ENCODE data around the gene CST5. TPM values are rescaled to one million over a fixed set of nuclear protein-coding genes. Genes with fewer than 3 reads are reported as not detected.
A peak's percentile ranks its signal among the peaks of the same experiment; 100 is the strongest.
"Not testable (repeated sequence)": the region's sequence is repeated elsewhere in the genome, so short reads cannot be mapped to it uniquely, and the experiment has no call there.

CST5 gene
- total RNA-seq, 1 donor from 2014 or later = not detected

- no peak for DNase-seq (ENCODE audit: low read depth, low spot score)
- Mint-ChIP-seq H3K9me3 (peaks cover 13% of the 10 kb centered on the region), H3K4me3 (no peak overlapping the region), H3K27ac (ENCODE audit: unreplicated experiment) (no peak overlapping the region), H3K36me3 (ENCODE audit: low read depth) (peaks cover 7% of the 10 kb centered on the region), H3K4me1 (no peaks in the 10 kb centered on the region), H3K27me3 (ENCODE audit: low read depth) (peaks cover 18% of the 10 kb centered on the region)
- TF ChIP-seq CTCF (conservative IDR thresholded peaks at IDR 0.05) = no peak
These were observed 29.8 kb upstream of the CST5 start for GRCh38 chr20:23909390-23909789.

GRCh38 chr20:23907579-23907978, 28.0 kb upstream of the CST5 start:
- Mint-ChIP-seq H3K27me3 (ENCODE audit: low read depth) (peaks cover 12% of the 10 kb centered on the region), H3K36me3 (ENCODE audit: low read depth) (peaks cover 7% of the 10 kb centered on the region), H3K4me1 (peaks cover 5% of the 10 kb centered on the region), H3K9me3 (peaks cover 15% of the 10 kb centered on the region), H3K27ac (ENCODE audit: unreplicated experiment) (no peak overlapping the region), H3K4me3 (no peak overlapping the region)
- no peak for TF ChIP-seq CTCF (conservative IDR thresholded peaks at IDR 0.05)
- DNase-seq (ENCODE audit: low read depth, low spot score) = no peak

- Mint-ChIP-seq H3K9me3 (peaks cover 12% of the 10 kb centered on the region), H3K27ac (ENCODE audit: unreplicated experiment) (peak overlapping the region; percentile 57)
- H3K27me3 Mint-ChIP-seq (ENCODE audit: low read depth); H3K4me3 Mint-ChIP-seq; H3K4me1 Mint-ChIP-seq; H3K36me3 Mint-ChIP-seq (ENCODE audit: low read depth); DNase-seq (ENCODE audit: low read depth, low spot score): not testable (repeated sequence)
These were observed 22.8 kb upstream of the CST5 start for GRCh38 chr20:23902396-23902795.

- H3K4me3 Mint-ChIP-seq; H3K27ac Mint-ChIP-seq (ENCODE audit: unreplicated experiment); H3K36me3 Mint-ChIP-seq (ENCODE audit: low read depth); H3K4me1 Mint-ChIP-seq; DNase-seq (ENCODE audit: low read depth, low spot score): not testable (repeated sequence)
- H3K9me3 Mint-ChIP-seq = peaks cover 11% of the 10 kb centered on the region
- H3K27me3 Mint-ChIP-seq (ENCODE audit: low read depth) = peaks cover 35% of the 10 kb centered on the region
These were observed 11.3 kb upstream of the CST5 start for GRCh38 chr20:23890867-23891266.

- Mint-ChIP-seq H3K27ac (ENCODE audit: unreplicated experiment) (no peak overlapping the region), H3K4me1 (no peaks in the 10 kb centered on the region), H3K36me3 (ENCODE audit: low read depth) (no peaks in the 10 kb centered on the region), H3K4me3 (no peak overlapping the region), H3K27me3 (ENCODE audit: low read depth) (peaks cover 25% of the 10 kb centered on the region), H3K9me3 (peaks cover under 1% of the 10 kb centered on the region)
- peak; percentile 80 for TF ChIP-seq CTCF (conservative IDR thresholded peaks at IDR 0.05)
- DNase-seq (ENCODE audit: low read depth, low spot score) = peak; percentile 60
These were observed 10.2 kb upstream of the CST5 start for GRCh38 chr20:23889775-23890187.

- Mint-ChIP-seq H3K9me3 (no peaks in the 10 kb centered on the region), H3K27ac (ENCODE audit: unreplicated experiment) (no peak overlapping the region), H3K4me1 (no peaks in the 10 kb centered on the region), H3K36me3 (ENCODE audit: low read depth) (no peaks in the 10 kb centered on the region), H3K4me3 (no peak overlapping the region), H3K27me3 (ENCODE audit: low read depth) (peaks cover 10% of the 10 kb centered on the region)
- no peak for DNase-seq (ENCODE audit: low read depth, low spot score)
- no peak for TF ChIP-seq CTCF (conservative IDR thresholded peaks at IDR 0.05)
These were observed 8.3 kb upstream of the CST5 start for GRCh38 chr20:23887856-23888255.

GRCh38 chr20:23884771-23885162, 5.2 kb upstream of the CST5 start:
- Mint-ChIP-seq H3K4me3 (no peak overlapping the region), H3K4me1 (no peaks in the 10 kb centered on the region), H3K27ac (ENCODE audit: unreplicated experiment) (no peak overlapping the region), H3K36me3 (ENCODE audit: low read depth) (no peaks in the 10 kb centered on the region), H3K27me3 (ENCODE audit: low read depth) (peaks cover 6% of the 10 kb centered on the region), H3K9me3 (no peaks in the 10 kb centered on the region)
- no peak for TF ChIP-seq CTCF (conservative IDR thresholded peaks at IDR 0.05)
- DNase-seq (ENCODE audit: low read depth, low spot score) = no peak

All from neural crest cell (in vitro differentiated cells).